Measurements from ENCODE around the gene MTPN. TPM values are rescaled to one million over a fixed set of nuclear protein-coding genes. Genes with fewer than 3 reads are reported as not detected.

Gene MTPN
- total and polyA plus RNA-seq, 2 donors (not counting 1 experiment from before 2014, with no cell fraction given) = 158 to 215 TPM

DNA sequence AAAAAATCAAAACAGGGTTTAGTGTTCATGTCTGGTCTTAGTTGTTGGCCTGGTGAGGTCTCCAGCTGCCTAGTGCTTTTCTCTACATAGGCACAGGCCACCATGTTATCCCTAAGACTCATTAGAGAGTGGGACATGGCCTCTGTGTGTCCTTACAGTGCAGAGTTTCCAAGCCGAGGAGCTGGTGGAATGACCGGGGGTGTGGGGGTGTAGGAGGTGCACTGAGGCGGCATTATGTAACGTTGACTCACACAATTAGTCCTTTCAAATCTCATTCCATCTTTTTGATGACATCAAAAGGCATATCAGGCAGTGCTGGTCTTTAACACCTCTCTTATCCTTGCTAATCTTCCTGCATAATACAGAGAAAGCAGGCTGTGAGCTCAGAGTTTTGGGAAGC is 71.3 kb downstream of the MTPN start:
- TF ChIP-seq, protein P1, sequence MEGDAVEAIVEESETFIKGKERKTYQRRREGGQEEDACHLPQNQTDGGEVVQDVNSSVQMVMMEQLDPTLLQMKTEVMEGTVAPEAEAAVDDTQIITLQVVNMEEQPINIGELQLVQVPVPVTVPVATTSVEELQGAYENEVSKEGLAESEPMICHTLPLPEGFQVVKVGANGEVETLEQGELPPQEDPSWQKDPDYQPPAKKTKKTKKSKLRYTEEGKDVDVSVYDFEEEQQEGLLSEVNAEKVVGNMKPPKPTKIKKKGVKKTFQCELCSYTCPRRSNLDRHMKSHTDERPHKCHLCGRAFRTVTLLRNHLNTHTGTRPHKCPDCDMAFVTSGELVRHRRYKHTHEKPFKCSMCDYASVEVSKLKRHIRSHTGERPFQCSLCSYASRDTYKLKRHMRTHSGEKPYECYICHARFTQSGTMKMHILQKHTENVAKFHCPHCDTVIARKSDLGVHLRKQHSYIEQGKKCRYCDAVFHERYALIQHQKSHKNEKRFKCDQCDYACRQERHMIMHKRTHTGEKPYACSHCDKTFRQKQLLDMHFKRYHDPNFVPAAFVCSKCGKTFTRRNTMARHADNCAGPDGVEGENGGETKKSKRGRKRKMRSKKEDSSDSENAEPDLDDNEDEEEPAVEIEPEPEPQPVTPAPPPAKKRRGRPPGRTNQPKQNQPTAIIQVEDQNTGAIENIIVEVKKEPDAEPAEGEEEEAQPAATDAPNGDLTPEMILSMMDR (conservative IDR thresholded peaks at IDR 0.05 in 1 of 2, IDR thresholded peaks at IDR 0.05 in 1 of 2; ENCODE audit: low read depth in 1 of 2, low read length in 2 of 2) = no peak
- no peak for TF ChIP-seq EZH2 (IDR thresholded peaks at IDR 0.05; ENCODE audit: low read length, missing control alignments)
- H2AFZ ChIP-seq (ENCODE audit: low read length) = no peak overlapping the region
- no peak overlapping the region for H3K4me3 ChIP-seq (replicated peaks in 1 of 4; ENCODE audit: control extremely low read depth in 1 of 4, insufficient read depth in 1 of 4, low read depth in 3 of 4, low read length in 4 of 4)
- no peak overlapping the region for H3K27ac ChIP-seq (ENCODE audit: insufficient read depth, low read length)
- no peaks in the 10 kb centered on the region for H3K27me3 ChIP-seq (ENCODE audit: control insufficient read depth, insufficient read depth, low read length)
- DNase-seq (ENCODE audit: low read depth in 2 of 2) = peak in 1 of 2 donors; percentile 29
- H3K9ac ChIP-seq (ENCODE audit: insufficient read depth, low read length) = no peak overlapping the region
- H3K4me1 ChIP-seq (ENCODE audit: control insufficient read depth, extremely low read depth, insufficient read depth, low read length) = no peaks in the 10 kb centered on the region
- H4K20me1 ChIP-seq (ENCODE audit: control insufficient read depth, extremely low read depth, insufficient read depth, low read length) = no peaks in the 10 kb centered on the region
- no peaks in the 10 kb centered on the region for H3K9me3 ChIP-seq (ENCODE audit: control insufficient read depth, insufficient read depth, low read depth, low read length)
- H3K79me2 ChIP-seq (ENCODE audit: control insufficient read depth, insufficient read depth, low read length) = no peaks in the 10 kb centered on the region
- no peaks in the 10 kb centered on the region for H3K36me3 ChIP-seq (ENCODE audit: control insufficient read depth, insufficient read depth, low read length)
- H3K4me2 ChIP-seq (ENCODE audit: extremely low read depth, insufficient read depth, low read length) = no peak overlapping the region

GRCh38 chr7:135905355-135905754 is 71.8 kb downstream of the MTPN start:
- no peaks in the 10 kb centered on the region for H3K9me3 ChIP-seq (ENCODE audit: control insufficient read depth, insufficient read depth, low read depth, low read length)
- no peak overlapping the region for H3K9ac ChIP-seq (ENCODE audit: insufficient read depth, low read length)
- H3K36me3 ChIP-seq (ENCODE audit: control insufficient read depth, insufficient read depth, low read length) = no peaks in the 10 kb centered on the region
- TF ChIP-seq, protein P1 (conservative IDR thresholded peaks at IDR 0.05 in 1 of 2, IDR thresholded peaks at IDR 0.05 in 1 of 2; ENCODE audit: low read depth in 1 of 2, low read length in 2 of 2) = no peak
- H3K4me3 ChIP-seq (replicated peaks in 1 of 4; ENCODE audit: control extremely low read depth in 1 of 4, insufficient read depth in 1 of 4, low read depth in 3 of 4, low read length in 4 of 4) = no peak overlapping the region
- H3K4me1 ChIP-seq (ENCODE audit: control insufficient read depth, extremely low read depth, insufficient read depth, low read length) = no peaks in the 10 kb centered on the region
- DNase-seq (ENCODE audit: low read depth in 2 of 2) = peak in 1 of 2 donors; percentile 45
- no peaks in the 10 kb centered on the region for H4K20me1 ChIP-seq (ENCODE audit: control insufficient read depth, extremely low read depth, insufficient read depth, low read length)
- H3K27me3 ChIP-seq (ENCODE audit: control insufficient read depth, insufficient read depth, low read length) = no peaks in the 10 kb centered on the region
- H2AFZ ChIP-seq (ENCODE audit: low read length) = no peak overlapping the region
- H3K79me2 ChIP-seq (ENCODE audit: control insufficient read depth, insufficient read depth, low read length) = no peaks in the 10 kb centered on the region
- no peak overlapping the region for H3K4me2 ChIP-seq (ENCODE audit: extremely low read depth, insufficient read depth, low read length)
- H3K27ac ChIP-seq (ENCODE audit: insufficient read depth, low read length) = no peak overlapping the region

GRCh38 chr7:135904282-135904681 is 72.9 kb downstream of the MTPN start:
- H3K27me3 ChIP-seq (ENCODE audit: control insufficient read depth, insufficient read depth, low read length) = no peaks in the 10 kb centered on the region
- H3K9me3 ChIP-seq (ENCODE audit: control insufficient read depth, insufficient read depth, low read depth, low read length) = no peaks in the 10 kb centered on the region
- H3K27ac ChIP-seq (ENCODE audit: insufficient read depth, low read length) = no peak overlapping the region
- no peaks in the 10 kb centered on the region for H3K36me3 ChIP-seq (ENCODE audit: control insufficient read depth, insufficient read depth, low read length)
- H3K9ac ChIP-seq (ENCODE audit: insufficient read depth, low read length) = no peak overlapping the region
- H3K4me2 ChIP-seq (ENCODE audit: extremely low read depth, insufficient read depth, low read length) = no peak overlapping the region
- no peaks in the 10 kb centered on the region for H3K4me1 ChIP-seq (ENCODE audit: control insufficient read depth, extremely low read depth, insufficient read depth, low read length)
- no peak for DNase-seq (ENCODE audit: low read depth in 2 of 2)
- H2AFZ ChIP-seq (ENCODE audit: low read length) = no peak overlapping the region
- H4K20me1 ChIP-seq (ENCODE audit: control insufficient read depth, extremely low read depth, insufficient read depth, low read length) = no peaks in the 10 kb centered on the region
- TF ChIP-seq EZH2 (IDR thresholded peaks at IDR 0.05; ENCODE audit: low read length, missing control alignments) = no peak
- TF ChIP-seq, protein P1 (conservative IDR thresholded peaks at IDR 0.05 in 1 of 2, IDR thresholded peaks at IDR 0.05 in 1 of 2; ENCODE audit: low read depth in 1 of 2, low read length in 2 of 2) = no peak
- H3K4me3 ChIP-seq (replicated peaks in 1 of 4; ENCODE audit: control extremely low read depth in 1 of 4, insufficient read depth in 1 of 4, low read depth in 3 of 4, low read length in 4 of 4) = no peak overlapping the region
- no peaks in the 10 kb centered on the region for H3K79me2 ChIP-seq (ENCODE audit: control insufficient read depth, insufficient read depth, low read length)

All from fibroblast of lung (primary cell).